Esophagus mucosa (tissue), 1 donor: ENCODE data around the gene NRL. TPM values are rescaled to one million over a fixed set of nuclear protein-coding genes. Genes with fewer than 3 reads are reported as not detected.
A peak's percentile ranks its signal among the peaks of the same experiment; 100 is the strongest.

Source experiments
- ATAC-seq: fragments of 200-7000 bp; cut with Tn5 transposase; one replicate; pipeline ENCODE4 v1.9.1; 2020
- total RNA-seq: library from RNA; stranded (reverse); gene quantifications from one replicate; pipeline ENCODE4 v1.2.4, GENCODE V29; 2023
- donor health status: DM: yes; HTN: yes; CAD: no.

Gene NRL
- 1.1 TPM for total RNA-seq

DNA sequence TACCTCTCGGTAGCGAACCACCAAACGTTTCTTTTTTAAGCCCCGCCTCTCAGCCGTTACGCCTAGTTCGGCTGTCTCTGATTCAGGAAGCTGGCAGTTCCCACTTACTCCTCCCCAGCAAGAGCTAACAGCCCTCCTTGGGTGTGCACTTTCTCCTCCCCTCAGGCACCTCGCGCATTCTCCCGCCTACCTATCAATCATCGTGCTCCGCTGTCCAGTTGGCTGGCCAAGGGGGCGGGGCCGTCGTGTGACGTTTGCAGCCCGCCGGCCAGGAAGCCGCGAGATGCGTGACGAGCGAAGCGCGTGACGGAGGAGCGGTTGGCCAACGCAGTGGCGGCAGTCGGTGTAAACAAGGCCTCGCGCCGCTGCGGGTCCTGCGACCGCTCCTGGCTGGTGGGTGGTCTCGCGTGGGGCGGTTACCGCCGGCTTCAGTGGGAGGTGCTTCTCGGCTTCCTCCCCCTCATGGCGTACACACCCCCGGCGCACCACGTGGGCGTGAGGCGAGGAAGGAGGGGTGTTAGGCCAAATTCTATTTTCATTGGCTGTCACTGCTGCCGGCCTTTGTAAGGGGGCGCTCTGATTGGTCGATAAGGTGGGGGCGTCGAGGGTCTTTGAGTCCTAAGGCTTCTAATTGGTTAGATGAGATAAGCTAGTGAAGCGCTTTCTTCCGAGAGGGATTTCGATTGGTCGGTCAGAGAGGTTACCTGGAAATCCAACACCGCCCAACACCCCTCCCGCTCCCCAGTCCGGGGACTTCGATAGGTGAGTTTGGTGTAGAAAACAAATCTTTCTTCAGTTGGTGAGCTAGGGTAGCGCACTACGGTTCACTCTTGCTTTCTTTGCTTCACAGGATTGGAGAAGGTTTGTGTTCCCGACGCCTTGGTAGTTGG is at the start of gene NRL, which contains the start of gene DCAF11:
TSS of gene NRL (minus strand) at position 418 of the 890 bp plus-strand sequence. CDS start 32,101 bp downstream, outside the sequence.
TSS of gene DCAF11 (plus strand) at position 246 of the 890 bp plus-strand sequence. CDS start 818 bp downstream, outside the sequence.
- ATAC-seq: peak; percentile 96

DNA sequence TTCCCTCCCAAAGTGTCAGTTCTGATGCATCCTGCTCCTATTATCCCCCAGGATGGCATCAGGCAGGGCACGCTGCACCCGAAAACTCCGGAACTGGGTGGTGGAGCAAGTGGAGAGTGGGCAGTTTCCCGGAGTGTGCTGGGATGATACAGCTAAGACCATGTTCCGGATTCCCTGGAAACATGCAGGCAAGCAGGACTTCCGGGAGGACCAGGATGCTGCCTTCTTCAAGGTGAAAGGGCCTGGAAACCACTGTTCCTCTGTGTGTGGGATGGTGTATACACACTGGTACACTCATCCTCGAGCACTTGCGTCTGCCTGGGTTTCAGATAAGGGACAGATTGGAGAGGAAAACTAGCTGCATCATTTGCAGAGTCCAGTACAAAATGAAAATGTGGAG is 47.3 kb upstream of the NRL start:
- no peak for ATAC-seq

DNA sequence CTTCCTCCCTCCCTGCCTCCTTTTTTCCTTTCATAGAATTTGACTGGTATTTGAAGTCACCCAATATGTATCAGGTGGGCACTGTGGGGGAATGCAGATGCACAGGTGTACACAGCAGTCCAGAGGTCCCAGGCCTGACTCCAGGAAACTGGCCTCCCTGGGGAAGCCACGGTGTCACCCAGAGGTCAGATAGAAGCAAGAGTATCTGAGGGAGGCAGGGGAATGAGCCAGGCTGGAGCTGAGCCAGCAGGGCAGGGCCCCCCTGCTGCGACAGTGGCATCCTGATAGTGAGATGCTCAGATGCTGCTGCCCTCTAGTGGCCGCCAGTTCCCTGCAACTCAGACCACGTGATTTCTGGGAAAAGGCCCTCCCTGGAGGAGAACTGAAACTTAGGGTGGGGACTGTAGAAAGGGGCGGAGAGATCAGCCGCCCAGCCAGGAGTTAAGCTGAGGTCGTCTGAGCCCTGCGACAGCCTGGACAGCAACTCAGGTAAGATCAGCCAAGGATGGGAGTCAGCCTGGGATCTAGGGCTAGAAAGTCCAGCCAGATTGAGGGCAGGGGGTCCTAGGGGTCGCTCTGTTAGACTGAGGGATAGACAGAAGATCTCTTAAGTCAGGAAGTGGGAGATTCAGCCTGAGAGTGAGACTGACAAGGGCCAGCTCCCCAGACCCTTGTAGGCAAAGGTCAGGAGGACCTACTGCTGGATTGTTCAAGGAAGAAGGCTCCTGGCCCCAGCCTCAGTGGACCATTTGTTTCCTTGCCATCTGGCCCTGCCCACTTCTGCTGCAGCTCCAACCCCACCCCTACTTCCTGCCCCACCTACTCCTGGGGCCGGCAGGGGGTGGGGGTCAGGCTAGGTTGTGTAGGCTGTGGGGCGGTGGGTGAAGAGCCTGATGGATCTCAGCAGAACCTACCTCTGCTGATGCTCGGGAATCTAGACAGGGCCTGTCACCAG is 46.4 kb upstream of the NRL start, which contains the start of gene IRF9:
TSS of gene IRF9 (plus strand) at position 416 of the 955 bp plus-strand sequence. CDS start 880 bp downstream, outside the sequence.
- peak; percentile 89 for ATAC-seq

- peak; percentile 1 for ATAC-seq
Observed at GRCh38 chr14:24160499-24160849, 45.7 kb upstream of the NRL start.

DNA sequence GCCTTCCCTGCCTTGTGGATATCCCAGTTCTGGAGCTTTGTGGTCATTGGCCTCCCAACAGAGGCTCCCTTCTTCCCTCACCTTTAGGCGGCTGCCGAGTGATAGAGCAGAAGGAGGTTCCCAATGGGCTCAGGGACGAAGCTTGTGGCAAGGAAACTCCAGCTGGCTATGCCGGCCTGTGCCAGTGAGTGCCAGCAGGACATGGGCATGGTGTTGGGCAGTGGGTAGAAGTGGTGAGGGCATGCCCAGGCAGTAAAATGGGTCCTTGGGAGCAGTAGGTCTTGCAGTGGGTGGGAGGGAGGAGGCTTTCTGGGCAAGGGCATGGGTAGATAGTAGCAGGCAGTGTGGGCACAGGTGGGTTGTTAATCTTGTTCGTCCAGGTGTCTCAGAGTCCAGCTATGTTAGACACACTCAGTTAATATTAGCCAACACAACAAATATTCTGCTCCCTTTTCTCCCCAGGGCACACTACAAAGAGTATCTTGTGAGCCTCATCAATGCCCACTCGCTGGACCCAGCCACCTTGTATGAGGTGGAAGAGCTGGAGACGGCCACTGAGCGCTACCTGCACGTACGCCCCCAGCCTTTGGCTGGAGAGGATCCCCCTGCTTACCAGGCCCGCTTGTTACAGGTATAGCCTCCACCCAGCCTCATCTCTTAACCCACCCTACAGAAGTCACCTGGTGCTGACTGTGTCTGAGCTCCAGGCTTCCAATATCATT is 45.2 kb upstream of the NRL start:
- no peak for ATAC-seq

DNA sequence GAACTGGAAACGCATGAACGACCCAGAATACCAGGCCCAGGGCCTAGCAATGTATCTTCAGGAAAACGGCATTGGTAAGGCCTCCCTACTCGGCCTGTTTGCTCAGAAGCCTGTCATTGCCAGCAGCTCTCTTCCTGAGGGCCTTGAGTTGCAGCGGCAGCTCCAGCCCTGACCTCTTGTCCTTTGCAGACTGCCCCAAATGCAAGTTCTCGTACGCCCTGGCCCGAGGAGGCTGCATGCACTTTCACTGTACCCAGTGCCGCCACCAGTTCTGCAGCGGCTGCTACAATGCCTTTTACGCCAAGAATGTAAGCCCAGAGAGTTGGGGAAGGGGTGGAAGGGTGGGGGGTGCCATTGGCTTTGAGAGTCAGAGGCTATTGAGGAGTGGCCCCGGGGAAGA is 42.6 kb upstream of the NRL start:
- no peak for ATAC-seq

DNA sequence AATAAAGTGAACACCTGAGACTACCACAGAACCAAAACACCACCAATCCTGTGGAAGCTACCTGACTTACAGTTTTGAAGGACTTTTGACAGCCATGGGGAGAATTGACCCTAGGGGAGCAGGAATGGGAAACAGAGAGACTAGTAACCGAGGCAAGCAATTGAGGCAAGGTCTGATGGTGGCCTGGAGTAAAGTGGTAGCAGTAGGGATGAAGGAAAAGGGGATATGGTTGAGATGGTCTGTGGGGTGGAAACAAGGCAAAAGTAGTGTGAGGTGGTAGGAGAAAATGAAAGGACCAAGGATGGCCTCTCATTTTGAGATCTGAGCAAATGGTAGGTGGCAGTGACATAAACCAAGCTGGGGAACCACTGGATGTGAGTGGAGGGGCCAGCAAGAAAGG is 42.1 kb upstream of the NRL start:
- ATAC-seq: no peak

DNA sequence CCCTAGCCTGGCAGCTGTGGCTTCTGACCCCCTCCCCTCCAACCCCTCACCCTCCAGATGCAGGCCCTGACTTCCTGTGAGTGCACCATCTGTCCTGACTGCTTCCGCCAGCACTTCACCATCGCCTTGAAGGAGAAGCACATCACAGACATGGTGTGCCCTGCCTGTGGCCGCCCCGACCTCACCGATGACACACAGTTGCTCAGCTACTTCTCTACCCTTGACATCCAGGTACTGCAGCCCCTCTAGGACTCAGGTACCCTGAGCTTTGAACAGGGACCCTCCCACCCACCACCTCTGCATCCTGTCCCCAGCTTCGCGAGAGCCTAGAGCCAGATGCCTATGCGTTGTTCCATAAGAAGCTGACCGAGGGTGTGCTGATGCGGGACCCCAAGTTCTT is 40.4 kb upstream of the NRL start:
- ATAC-seq: no peak

DNA sequence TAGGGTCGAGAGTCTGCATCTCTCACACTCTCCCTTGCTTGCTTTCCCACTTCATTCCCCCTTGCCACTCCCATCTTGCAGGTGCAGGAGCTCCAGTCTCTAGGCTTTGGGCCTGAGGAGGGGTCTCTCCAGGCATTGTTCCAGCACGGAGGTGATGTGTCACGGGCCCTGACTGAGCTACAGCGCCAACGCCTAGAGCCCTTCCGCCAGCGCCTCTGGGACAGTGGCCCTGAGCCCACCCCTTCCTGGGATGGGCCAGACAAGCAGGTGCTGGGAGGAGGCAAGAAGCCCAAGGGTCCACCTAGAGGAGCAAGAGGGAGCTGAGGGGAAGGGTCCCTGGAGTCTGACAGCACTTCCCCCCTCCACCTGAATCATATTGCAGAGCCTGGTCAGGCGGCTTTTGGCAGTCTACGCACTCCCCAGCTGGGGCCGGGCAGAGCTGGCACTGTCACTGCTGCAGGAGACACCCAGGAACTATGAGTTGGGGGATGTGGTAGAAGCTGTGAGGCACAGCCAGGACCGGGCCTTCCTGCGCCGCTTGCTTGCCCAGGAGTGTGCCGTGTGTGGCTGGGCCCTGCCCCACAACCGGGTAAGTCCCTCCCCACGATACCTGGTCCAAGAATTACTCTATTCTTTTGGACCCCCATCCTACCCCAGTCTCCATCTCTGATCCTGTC is 36.8 kb upstream of the NRL start:
- ATAC-seq: no peak

GRCh38 chr14:24150993-24151392 is 36.2 kb upstream of the NRL start:
- ATAC-seq: no peak

GRCh38 chr14:24150567-24150966 is 35.8 kb upstream of the NRL start:
- ATAC-seq: no peak

- ATAC-seq: no peak
Observed at GRCh38 chr14:24150061-24150460, 35.3 kb upstream of the NRL start.

DNA sequence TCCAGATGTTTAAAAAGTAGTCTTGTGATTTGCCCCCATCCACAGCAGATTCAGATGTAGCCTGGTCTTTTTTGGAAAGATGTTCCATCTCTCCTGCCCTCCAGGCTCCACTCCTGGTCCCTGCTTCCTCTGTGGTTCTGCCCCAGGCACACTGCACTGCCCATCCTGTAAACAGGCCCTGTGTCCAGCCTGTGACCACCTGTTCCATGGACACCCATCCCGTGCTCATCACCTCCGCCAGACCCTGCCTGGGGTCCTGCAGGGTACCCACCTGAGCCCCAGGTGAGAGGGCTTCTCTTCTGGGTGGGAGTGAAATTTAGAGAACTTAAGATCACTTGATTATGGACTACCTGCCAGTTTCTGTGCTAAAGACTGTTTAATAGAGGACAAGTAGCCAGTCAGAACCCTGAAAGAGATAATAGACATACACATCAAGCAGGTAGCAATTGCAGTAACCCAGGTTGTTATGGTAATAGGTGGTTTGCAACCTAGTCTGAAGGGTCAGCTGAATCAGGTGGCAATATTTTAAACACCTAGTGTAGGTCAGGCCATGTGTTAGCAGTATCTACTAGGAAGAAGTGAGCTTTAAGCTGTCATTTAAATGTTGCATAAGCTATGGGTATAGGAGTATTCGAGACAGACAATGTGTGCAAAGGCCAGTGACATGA is 34.7 kb upstream of the NRL start:
- no peak for ATAC-seq

GRCh38 chr14:24147761-24148428 is 33.1 kb upstream of the NRL start:
- ATAC-seq: peak; percentile 1

DNA sequence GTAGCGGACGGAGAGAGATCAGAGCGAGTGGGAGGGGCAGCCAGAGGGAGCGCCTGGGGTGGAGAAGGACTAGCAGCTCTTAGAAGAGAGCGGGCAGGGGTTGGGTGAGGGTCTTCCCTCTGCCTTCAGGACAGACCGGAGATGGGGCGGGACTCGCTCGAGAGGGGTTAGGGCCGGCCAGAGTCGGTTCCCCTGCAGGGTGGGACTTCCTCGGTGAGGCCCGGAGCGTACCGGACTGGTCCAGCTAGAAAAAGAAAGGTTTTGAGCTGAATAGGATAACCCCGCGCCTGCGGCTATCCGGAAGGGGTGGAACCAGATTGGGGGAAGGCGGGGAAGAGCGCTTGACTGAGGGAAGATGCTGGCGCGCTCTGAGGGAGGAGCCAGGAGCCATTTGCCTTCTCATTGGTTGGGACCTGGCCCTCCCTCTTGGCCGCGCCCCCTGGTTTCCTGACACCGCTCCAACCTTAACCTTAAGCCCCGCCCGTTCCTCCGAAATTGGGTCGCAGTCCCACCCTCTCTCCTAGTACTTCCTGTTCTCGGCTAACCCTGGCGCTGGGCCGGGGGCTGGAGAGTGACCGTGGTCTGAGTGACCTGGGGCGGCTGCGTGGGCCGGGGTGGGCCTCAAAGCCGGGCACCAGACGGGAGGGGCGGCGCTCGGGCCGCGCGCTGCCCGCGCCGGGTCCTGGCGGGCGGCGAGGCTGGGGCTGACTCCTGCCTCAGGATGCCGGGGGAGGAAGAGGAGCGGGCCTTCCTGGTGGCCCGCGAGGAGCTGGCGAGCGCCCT is 32.4 kb upstream of the NRL start, which contains the start of gene RNF31:
TSS of gene RNF31 (plus strand) at position 521 of the 783 bp plus-strand sequence. CDS start at position 722, 201 bp downstream.
- ATAC-seq: peak; percentile 94

GRCh38 chr14:24146453-24146977 is 31.8 kb upstream of the NRL start, which contains the start of gene PSME2:
Gene PSME2, minus strand, starts transcription at chr14:24146610. Its CDS starts 29 bp downstream, at chr14:24146581.
- ATAC-seq: peak; percentile 82

- no peak for ATAC-seq
Observed at GRCh38 chr14:24145690-24146452, 31.1 kb upstream of the NRL start.

DNA sequence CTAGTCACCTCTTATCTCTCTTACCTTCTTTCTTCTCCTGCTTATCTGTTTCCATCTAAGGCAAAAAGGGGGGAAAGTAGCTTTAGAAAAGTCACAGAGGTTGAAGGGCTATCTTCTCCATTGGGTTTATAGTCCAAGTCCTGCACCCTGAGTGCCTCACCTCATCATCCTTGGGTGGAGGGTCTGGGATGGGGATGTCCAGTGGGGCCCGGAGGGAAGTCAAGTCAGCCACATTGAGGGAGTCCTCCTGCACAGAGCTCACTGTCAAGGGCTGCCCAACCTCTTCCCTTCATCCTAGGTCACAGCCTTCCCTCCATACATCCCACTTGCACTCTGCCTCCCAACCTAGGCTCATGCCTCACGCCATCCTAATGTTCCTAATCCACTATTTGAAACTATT is 30.5 kb upstream of the NRL start:
- no peak for ATAC-seq
